ENCODE data around the gene MAPK10.

The MAPK10 gene

GRCh38 chr4:86054286-86055032 lies 305.4 kb downstream of the MAPK10 start:
- Histone ChIP-seq H3K4me2 (ENCODE audit: low read length) (no peak overlapping the region), H3K79me1 (ENCODE audit: low read length) (no peaks in the 10 kb centered on the region), H2AFZ (ENCODE audit: insufficient read depth, low read length, poor library complexity) (no peak overlapping the region), H3K23ac (ENCODE audit: low read length) (no peak overlapping the region), H3K18ac (ENCODE audit: low read length) (no peak overlapping the region), H3K36me3 (ENCODE audit: control insufficient read depth in 1 of 2, insufficient read depth in 2 of 2, low read length in 2 of 2) (no peaks in the 10 kb centered on the region), H4K12ac (ENCODE audit: low read depth, low read length) (no peak overlapping the region), H3K27me3 (ENCODE audit: insufficient read depth, low read length) (no peaks in the 10 kb centered on the region), H3K79me2 (ENCODE audit: control insufficient read depth, insufficient read depth, low read length, poor library complexity) (no peaks in the 10 kb centered on the region), H3K4me3 (ENCODE audit: low read depth, low read length) (no peak overlapping the region), H4K91ac (ENCODE audit: low read depth, low read length) (no peak overlapping the region), H3K9me3 (ENCODE audit: insufficient read depth, low read depth, low read length) (no peaks in the 10 kb centered on the region), H3K4ac (ENCODE audit: low read depth, low read length) (no peak overlapping the region), H3K14ac (ENCODE audit: low read length) (no peak overlapping the region), H2BK5ac (ENCODE audit: low read depth, low read length, poor library complexity) (no peak overlapping the region), H3K4me1 (ENCODE audit: control insufficient read depth in 1 of 2, insufficient read depth in 2 of 2, low read length in 2 of 2) (no peaks in the 10 kb centered on the region), H3K27ac (ENCODE audit: low read depth, low read length) (no peak overlapping the region), H4K8ac (ENCODE audit: low read depth, low read length) (no peak overlapping the region), H2AK5ac (ENCODE audit: low read length) (no peak overlapping the region), H2BK120ac (ENCODE audit: insufficient read depth, low read length, poor library complexity) (no peak overlapping the region), H2BK12ac (ENCODE audit: low read length) (no peak overlapping the region), H3K9ac (ENCODE audit: low read length) (no peak overlapping the region)
- no peak for DNase-seq
- no CpG with 5 or more reads among the region's 6 CpGs for WGBS (ENCODE audit: extremely low coverage, insufficient coverage, insufficient read length)

DNA sequence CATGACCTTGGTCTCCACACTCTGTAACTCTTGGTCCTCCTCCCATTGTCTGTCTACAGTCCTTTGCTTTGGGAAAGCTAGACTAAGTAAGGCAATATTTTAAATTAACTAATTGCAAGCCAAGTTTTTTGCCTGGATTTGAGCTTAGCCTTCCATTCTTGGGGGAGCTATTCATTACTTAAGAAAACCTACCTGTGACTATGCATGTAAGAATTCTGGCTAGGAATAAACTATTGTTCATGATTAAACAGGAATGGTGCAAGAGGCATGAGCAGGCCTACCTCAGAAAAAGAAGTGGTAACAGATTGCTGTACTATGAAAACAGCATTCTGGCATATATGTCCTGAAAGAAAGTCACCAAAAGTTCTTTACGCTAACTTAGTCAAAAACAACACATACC lies 309.4 kb downstream of the MAPK10 start:
- no peak overlapping the region for H3K4ac ChIP-seq (ENCODE audit: low read depth, low read length)
- no peaks in the 10 kb centered on the region for H3K79me2 ChIP-seq (ENCODE audit: control insufficient read depth, insufficient read depth, low read length, poor library complexity)
- H4K12ac ChIP-seq (ENCODE audit: low read depth, low read length), result no peak overlapping the region
- no peak overlapping the region for H3K14ac ChIP-seq (ENCODE audit: low read length)
- no peak overlapping the region for H4K8ac ChIP-seq (ENCODE audit: low read depth, low read length)
- H2AFZ ChIP-seq (ENCODE audit: insufficient read depth, low read length, poor library complexity), result no peak overlapping the region
- no peaks in the 10 kb centered on the region for H3K79me1 ChIP-seq (ENCODE audit: low read length)
- no peak overlapping the region for H3K4me2 ChIP-seq (ENCODE audit: low read length)
- H3K4me3 ChIP-seq (ENCODE audit: low read depth, low read length), result no peak overlapping the region
- no peak overlapping the region for H2AK5ac ChIP-seq (ENCODE audit: low read length)
- no CpG with 5 or more reads among the region's 1 CpG for WGBS (ENCODE audit: extremely low coverage, insufficient coverage, insufficient read length)
- no peaks in the 10 kb centered on the region for H3K4me1 ChIP-seq (ENCODE audit: control insufficient read depth in 1 of 2, insufficient read depth in 2 of 2, low read length in 2 of 2)
- no peak overlapping the region for H2BK5ac ChIP-seq (ENCODE audit: low read depth, low read length, poor library complexity)
- H2BK120ac ChIP-seq (ENCODE audit: insufficient read depth, low read length, poor library complexity), result no peak overlapping the region
- no peaks in the 10 kb centered on the region for H3K27me3 ChIP-seq (ENCODE audit: insufficient read depth, low read length)
- H4K91ac ChIP-seq (ENCODE audit: low read depth, low read length), result no peak overlapping the region
- no peak overlapping the region for H3K18ac ChIP-seq (ENCODE audit: low read length)
- no peak overlapping the region for H3K9ac ChIP-seq (ENCODE audit: low read length)
- H3K36me3 ChIP-seq (ENCODE audit: control insufficient read depth in 1 of 2, insufficient read depth in 2 of 2, low read length in 2 of 2), result no peaks in the 10 kb centered on the region
- H3K9me3 ChIP-seq (ENCODE audit: insufficient read depth, low read depth, low read length), result no peaks in the 10 kb centered on the region
- H3K27ac ChIP-seq (ENCODE audit: low read depth, low read length), result no peak overlapping the region
- no peak for DNase-seq
- H2BK12ac ChIP-seq (ENCODE audit: low read length), result no peak overlapping the region
- H3K23ac ChIP-seq (ENCODE audit: low read length), result no peak overlapping the region

DNA sequence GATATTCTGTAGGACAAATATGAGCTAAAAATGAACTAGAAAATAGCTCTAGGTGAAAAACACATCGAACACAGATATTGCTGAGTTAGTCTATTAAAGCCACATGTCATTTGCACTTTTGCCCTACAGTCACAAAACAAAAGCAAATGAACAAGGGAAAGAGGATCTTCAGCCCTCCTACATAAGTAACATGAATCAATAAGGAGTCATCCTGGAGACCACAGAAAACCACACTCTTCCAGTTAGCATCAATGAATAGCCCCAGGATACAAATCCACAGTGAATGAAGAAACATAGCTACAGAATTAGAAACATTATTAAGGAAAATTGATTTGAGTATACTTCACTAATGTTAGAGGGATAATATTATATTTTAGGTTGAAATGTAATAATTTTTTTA lies 311.4 kb downstream of the MAPK10 start:
- Histone ChIP-seq H4K12ac (ENCODE audit: low read depth, low read length) (no peak overlapping the region), H3K18ac (ENCODE audit: low read length) (no peak overlapping the region), H2AK5ac (ENCODE audit: low read length) (no peak overlapping the region), H4K8ac (ENCODE audit: low read depth, low read length) (no peak overlapping the region), H3K79me2 (ENCODE audit: control insufficient read depth, insufficient read depth, low read length, poor library complexity) (no peaks in the 10 kb centered on the region), H3K4ac (ENCODE audit: low read depth, low read length) (no peak overlapping the region), H3K23ac (ENCODE audit: low read length) (no peak overlapping the region), H2BK12ac (ENCODE audit: low read length) (no peak overlapping the region), H3K9me3 (ENCODE audit: insufficient read depth, low read depth, low read length) (no peaks in the 10 kb centered on the region), H3K4me1 (ENCODE audit: control insufficient read depth in 1 of 2, insufficient read depth in 2 of 2, low read length in 2 of 2) (no peaks in the 10 kb centered on the region), H4K91ac (ENCODE audit: low read depth, low read length) (no peak overlapping the region), H3K79me1 (ENCODE audit: low read length) (no peaks in the 10 kb centered on the region), H3K36me3 (ENCODE audit: control insufficient read depth in 1 of 2, insufficient read depth in 2 of 2, low read length in 2 of 2) (no peaks in the 10 kb centered on the region), H3K27me3 (ENCODE audit: insufficient read depth, low read length) (no peaks in the 10 kb centered on the region), H3K4me2 (ENCODE audit: low read length) (no peak overlapping the region), H2AFZ (ENCODE audit: insufficient read depth, low read length, poor library complexity) (no peak overlapping the region), H3K14ac (ENCODE audit: low read length) (no peak overlapping the region), H2BK120ac (ENCODE audit: insufficient read depth, low read length, poor library complexity) (no peak overlapping the region), H3K9ac (ENCODE audit: low read length) (no peak overlapping the region), H3K4me3 (ENCODE audit: low read depth, low read length) (no peak overlapping the region), H3K27ac (ENCODE audit: low read depth, low read length) (no peak overlapping the region), H2BK5ac (ENCODE audit: low read depth, low read length, poor library complexity) (no peak overlapping the region)
- no CpG with 5 or more reads among the region's 1 CpG for WGBS (ENCODE audit: extremely low coverage, insufficient coverage, insufficient read length)
- no peak for DNase-seq

GRCh38 chr4:86044593-86044985 lies 315.3 kb downstream of the MAPK10 start:
- Histone ChIP-seq H2AFZ (ENCODE audit: insufficient read depth, low read length, poor library complexity) (no peak overlapping the region), H4K91ac (ENCODE audit: low read depth, low read length) (no peak overlapping the region), H3K23ac (ENCODE audit: low read length) (no peak overlapping the region), H4K8ac (ENCODE audit: low read depth, low read length) (no peak overlapping the region), H2BK5ac (ENCODE audit: low read depth, low read length, poor library complexity) (no peak overlapping the region), H2AK5ac (ENCODE audit: low read length) (no peak overlapping the region), H3K27me3 (ENCODE audit: insufficient read depth, low read length) (no peaks in the 10 kb centered on the region), H3K4me3 (ENCODE audit: low read depth, low read length) (no peak overlapping the region), H2BK120ac (ENCODE audit: insufficient read depth, low read length, poor library complexity) (no peak overlapping the region), H3K79me1 (ENCODE audit: low read length) (no peaks in the 10 kb centered on the region), H2BK12ac (ENCODE audit: low read length) (no peak overlapping the region), H3K18ac (ENCODE audit: low read length) (no peak overlapping the region), H3K27ac (ENCODE audit: low read depth, low read length) (no peak overlapping the region), H3K4me2 (ENCODE audit: low read length) (no peak overlapping the region), H4K12ac (ENCODE audit: low read depth, low read length) (no peak overlapping the region), H3K36me3 (ENCODE audit: control insufficient read depth in 1 of 2, insufficient read depth in 2 of 2, low read length in 2 of 2) (no peaks in the 10 kb centered on the region), H3K9ac (ENCODE audit: low read length) (no peak overlapping the region), H3K4ac (ENCODE audit: low read depth, low read length) (no peak overlapping the region), H3K79me2 (ENCODE audit: control insufficient read depth, insufficient read depth, low read length, poor library complexity) (no peaks in the 10 kb centered on the region), H3K4me1 (ENCODE audit: control insufficient read depth in 1 of 2, insufficient read depth in 2 of 2, low read length in 2 of 2) (no peaks in the 10 kb centered on the region), H3K9me3 (ENCODE audit: insufficient read depth, low read depth, low read length) (no peaks in the 10 kb centered on the region), H3K14ac (ENCODE audit: low read length) (no peak overlapping the region)
- WGBS (ENCODE audit: extremely low coverage, insufficient coverage, insufficient read length), result no CpG with 5 or more reads among the region's 3 CpGs
- no peak for DNase-seq
